Measurements from ENCODE around the gene SDK1.

GRCh38 chr7:3987426-3987927 is 686.4 kb downstream of the SDK1 start:
- no peak for TF ChIP-seq CTCF (IDR thresholded peaks at IDR 0.05; ENCODE audit: extremely low read depth in 1 of 2, insufficient read depth in 1 of 2, low read depth in 1 of 2, low read length in 2 of 2)
- TF ChIP-seq POLR2A (IDR thresholded peaks at IDR 0.05; ENCODE audit: low read depth, low read length) = no peak
- no peak for TF ChIP-seq MAX (IDR thresholded peaks at IDR 0.05; ENCODE audit: insufficient read depth, insufficient read length)
- TF ChIP-seq POLR2AphosphoS5 (IDR thresholded peaks at IDR 0.05; ENCODE audit: insufficient read depth, low read depth, low read length) = no peak
- no peak for TF ChIP-seq EZH2 (IDR thresholded peaks at IDR 0.05; ENCODE audit: borderline replicate concordance, low read depth, low read length, severe bottlenecking)
- no peak for TF ChIP-seq MYC (IDR thresholded peaks at IDR 0.05; ENCODE audit: low read depth, low read length)
- TF ChIP-seq JUN (IDR thresholded peaks at IDR 0.05; ENCODE audit: borderline replicate concordance, insufficient read depth, insufficient read length, low read depth) = no peak

All from endothelial cell of umbilical vein (primary cell).